Heart right ventricle (tissue), 16 donors: ENCODE measurements around the gene WRNIP1. TPM values are rescaled to one million over a fixed set of nuclear protein-coding genes. Genes with fewer than 3 reads are reported as not detected.

Experiments used
- ATAC-seq, 8 donors: fragments of 200-7000 bp; cut with Tn5 transposase; one replicate each; pipeline ENCODE4 v1.9.1; 2020; ENCODE audit warnings: mild to moderate bottlenecking in 8 of 8, moderate library complexity in 8 of 8, moderate number of reproducible peaks in 1 of 8
- DNase-seq, 2 donors: peaks; one replicate each; pipeline ENCODE4 v3.0.0-alpha.2; 2020
- H3K27ac ChIP-seq, 10 donors: fragments of 200-600 bp; sonication (generic) in 2 of 10; one replicate each; pipeline versions ENCODE4 v1.5.0 to v1.8.0; 2020 to 2022; ENCODE audit warnings: mild to moderate bottlenecking in 3 of 10
- H3K27me3 ChIP-seq, 7 donors: fragments of 200-600 bp; one replicate each; pipeline ENCODE4 v1.8.0; 2021 to 2022; ENCODE audit warnings: mild to moderate bottlenecking in 2 of 7
- H3K36me3 ChIP-seq, 9 donors: fragments of 200-600 bp; sonication (generic) in 1 of 9; one replicate each; pipeline versions ENCODE4 v1.5.0 to v1.8.0; 2020 to 2022; ENCODE audit warnings: mild to moderate bottlenecking in 2 of 9
- H3K4me1 ChIP-seq, 9 donors: fragments of 200-600 bp; sonication (generic) in 1 of 9; one replicate each; pipeline versions ENCODE4 v1.5.0 to v1.8.0; 2020 to 2022; ENCODE audit warnings: mild to moderate bottlenecking in 4 of 9
- H3K4me3 ChIP-seq, 10 donors: fragments of 200-600 bp; sonication (generic) in 2 of 10; one replicate each; pipeline versions ENCODE4 v1.5.0 to v1.8.0; 2020 to 2022; ENCODE audit warnings: mild to moderate bottlenecking in 7 of 10, moderate library complexity in 2 of 10
- H3K9me3 ChIP-seq, 11 donors: fragments of 200-600 bp in 10 of 11; sonication (generic) in 2 of 11; one replicate each; pipeline versions ENCODE4 v1.5.0 to v1.8.0; 2013 to 2022; ENCODE audit warnings: mild to moderate bottlenecking in 2 of 11, control low read depth in 1 of 11, moderate library complexity in 1 of 11
- WGBS, 2 donors: extraction: QIAGEN DNeasy Blood & Tissue Kit; methylation state at CpG; one replicate each; pipeline ENCODE4 v1.1.7; 2013; ENCODE audit warnings: inconsistent platforms in 1 of 2; 5-methylcytosine and 5-hydroxymethylcytosine counted together
- intact Hi-C, 10 donors: fragments of 100-400 bp; cut with DNase I; formaldehyde crosslinking; loops; one replicate each; pipeline versions ENCODE4 v1.11.1 to v1.14.2; 2022
- polyA plus RNA-seq, 2 donors: library from polyadenylated mRNA; stranded (reverse); fragments of 200-250 nt; gene quantifications; one replicate each; pipeline ENCODE4 v1.2.3, GENCODE V29; 2013
- total RNA-seq, 10 donors: library from RNA; stranded (reverse); fragmentation: NEBNext Ultra II Directional in 3 of 10; extraction: Animal tissue kit (Norgen Biotek cat#: 25700) in 3 of 10; gene quantifications; one replicate each; pipeline versions ENCODE4 v1.2.1 to v1.2.4, GENCODE V29; 2021 to 2023
- TF ChIP-seq, protein P1 (sequence below), 9 donors: fragments of 200-600 bp; sonication (generic) in 2 of 9; IDR thresholded peaks; one replicate each; pipeline versions ENCODE4 v1.5.0 to v1.8.0; 2021 to 2022; ENCODE audit warnings: antibody characterized with exemption in 9 of 9, mild to moderate bottlenecking in 5 of 9, moderate library complexity in 1 of 9
- donor health status: Arrhythmogenic right ventricular cardiomyopathy.
- donor health status: ischemic (EF 13 %, LVEDD 7.1; RV severe dilation, severe dysfunction).
- donor health status: healthy with polysubstance abuse.
- donor health status: DM: no; HTN: yes; CAD: no.
- donor health status: DM: no; HTN: no; CAD: no.
- donor health status: ischemic (EF 25% LVEDD 6.9; RV normal size, moderate dysfunction).
- donor health status: ischemic (EF 25% LVEDD 5.7; RV mildly dilated, moderate dysfunction).
- donor health status: healthy.
- donor health status: DM: yes; HTN: yes; CAD: no.
- donor health status: Ischemic cardiomyopathy.
- donor health status: ischemic (EF 35%, LVEDD 5.7; RV mildly dilated, moderate dysfunction).
- donor health status: nonischemic (EF 11% LVEDD 7.7; RV severe dilation, severe dysfunction).
- donor health status: DM: yes; HTN: yes; CAD: no.
- donor health status: PGD.
- donor health status: ischemic (EF 29% LVEDD 5.4; RV normal size, mild dysfunction).
- donor health status: nonischemic (EF 23%, LVEDD 6.1; RV moderate dilation, normal function).

The WRNIP1 gene
- total and polyA plus RNA-seq, 12 donors, result 29.7 to 44.9 (median 35.6) TPM

DNA sequence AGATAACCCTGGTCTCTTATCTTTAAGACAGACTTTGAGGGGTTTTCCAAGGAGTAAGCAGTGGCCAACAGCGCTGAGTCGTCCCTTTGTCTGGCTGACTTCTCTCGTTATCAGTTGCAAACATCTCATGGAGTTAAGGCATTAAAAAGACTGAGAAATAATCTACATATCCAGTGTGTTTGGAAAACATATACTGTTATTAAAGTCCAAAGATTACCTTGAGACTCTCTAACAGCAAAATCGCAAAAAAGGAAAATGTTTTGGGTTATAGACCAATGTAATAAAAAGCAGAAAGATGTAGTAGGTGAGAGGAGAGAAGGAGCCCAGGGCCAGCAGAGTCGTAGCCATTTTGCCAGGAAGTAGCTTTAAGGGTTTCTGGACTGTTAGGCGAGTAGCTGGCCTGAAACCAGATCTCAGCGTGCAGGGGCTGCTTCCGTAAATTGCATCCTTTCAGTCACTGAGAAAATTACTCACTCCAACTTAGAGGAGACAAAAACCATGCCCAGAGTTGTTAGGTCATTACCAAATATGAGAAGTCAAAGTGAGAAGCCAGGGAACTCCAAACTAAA, 39.1 kb upstream of the WRNIP1 start:
- intact Hi-C loops, result no loop called here
- TF ChIP-seq, protein P1, sequence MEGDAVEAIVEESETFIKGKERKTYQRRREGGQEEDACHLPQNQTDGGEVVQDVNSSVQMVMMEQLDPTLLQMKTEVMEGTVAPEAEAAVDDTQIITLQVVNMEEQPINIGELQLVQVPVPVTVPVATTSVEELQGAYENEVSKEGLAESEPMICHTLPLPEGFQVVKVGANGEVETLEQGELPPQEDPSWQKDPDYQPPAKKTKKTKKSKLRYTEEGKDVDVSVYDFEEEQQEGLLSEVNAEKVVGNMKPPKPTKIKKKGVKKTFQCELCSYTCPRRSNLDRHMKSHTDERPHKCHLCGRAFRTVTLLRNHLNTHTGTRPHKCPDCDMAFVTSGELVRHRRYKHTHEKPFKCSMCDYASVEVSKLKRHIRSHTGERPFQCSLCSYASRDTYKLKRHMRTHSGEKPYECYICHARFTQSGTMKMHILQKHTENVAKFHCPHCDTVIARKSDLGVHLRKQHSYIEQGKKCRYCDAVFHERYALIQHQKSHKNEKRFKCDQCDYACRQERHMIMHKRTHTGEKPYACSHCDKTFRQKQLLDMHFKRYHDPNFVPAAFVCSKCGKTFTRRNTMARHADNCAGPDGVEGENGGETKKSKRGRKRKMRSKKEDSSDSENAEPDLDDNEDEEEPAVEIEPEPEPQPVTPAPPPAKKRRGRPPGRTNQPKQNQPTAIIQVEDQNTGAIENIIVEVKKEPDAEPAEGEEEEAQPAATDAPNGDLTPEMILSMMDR (IDR thresholded peaks at IDR 0.05), result no peak
- peaks cover 0 to 26% (median 10%) of the 10 kb centered on the region in 9 donors for H3K4me1 ChIP-seq
- H3K36me3 ChIP-seq, result no peaks in the 10 kb centered on the region
- H3K27me3 ChIP-seq, result no peaks in the 10 kb centered on the region
- no peak for DNase-seq
- WGBS, 2 donors, result 35 to 40% methylated on average over 8 of the region's 8 CpGs
- H3K9me3 ChIP-seq, result peaks cover 0 to 6% (median 0%) of the 10 kb centered on the region in 11 donors
- no peak overlapping the region for H3K4me3 ChIP-seq
- peak overlapping the region in 2 of 10 donors; percentile 26 to 76 for H3K27ac ChIP-seq
- ATAC-seq, result peak in 7 of 8 donors; percentile 30 to 65 (median 43)

GRCh38 chr6:2729921-2730320, 35.3 kb upstream of the WRNIP1 start:
- 89 to 90% methylated on average over 10 of the region's 10 CpGs for WGBS, 2 donors
- Histone ChIP-seq H3K27me3 (no peaks in the 10 kb centered on the region), H3K4me3 (no peak overlapping the region), H3K4me1 (peaks cover 2 to 64% (median 38%) of the 10 kb centered on the region in 9 donors), H3K27ac (peak overlapping the region in 1 of 10 donors; percentile 0), H3K36me3 (no peaks in the 10 kb centered on the region), H3K9me3 (no peaks in the 10 kb centered on the region)
- TF ChIP-seq, protein P1 (IDR thresholded peaks at IDR 0.05), result no peak
- intact Hi-C loops, result no loop called here
- no peak for DNase-seq
- no peak for ATAC-seq

GRCh38 chr6:2730353-2731107, 34.7 kb upstream of the WRNIP1 start:
- WGBS, 2 donors, result 67 to 73% methylated on average over 9 of the region's 9 CpGs
- TF ChIP-seq, protein P1 (IDR thresholded peaks at IDR 0.05), result no peak
- intact Hi-C loops, result no loop called here
- Histone ChIP-seq H3K9me3 (no peaks in the 10 kb centered on the region), H3K4me3 (no peak overlapping the region), H3K4me1 (peaks cover 2 to 68% (median 40%) of the 10 kb centered on the region in 9 donors), H3K27me3 (no peaks in the 10 kb centered on the region), H3K27ac (peak overlapping the region in 1 of 10 donors; percentile 0), H3K36me3 (no peaks in the 10 kb centered on the region)
- DNase-seq, result no peak
- ATAC-seq, result no peak

GRCh38 chr6:2731281-2731909, 33.8 kb upstream of the WRNIP1 start:
- intact Hi-C loops, result no loop called here
- H3K4me3 ChIP-seq, result no peak overlapping the region
- H3K27ac ChIP-seq, result peak overlapping the region in 7 of 10 donors; percentile 4 to 85 (median 79)
- H3K27me3 ChIP-seq, result no peaks in the 10 kb centered on the region
- H3K36me3 ChIP-seq, result no peaks in the 10 kb centered on the region
- DNase-seq (no peak), ATAC-seq (no peak)
- peaks cover 2 to 68% (median 37%) of the 10 kb centered on the region in 9 donors for H3K4me1 ChIP-seq
- TF ChIP-seq, protein P1 (IDR thresholded peaks at IDR 0.05), result no peak
- WGBS, 2 donors, result 75 to 80% methylated on average over 5 of the region's 5 CpGs
- H3K9me3 ChIP-seq, result no peaks in the 10 kb centered on the region
